CD1c-positive myeloid dendritic cell (primary cell): Measurements from ENCODE around the gene WFS1.

Experiments
- DNase-seq: peaks from one replicate; pipeline ENCODE4 v3.0.0-alpha.2; 2016; ENCODE audit errors: extremely low spot score

The WFS1 gene

DNA sequence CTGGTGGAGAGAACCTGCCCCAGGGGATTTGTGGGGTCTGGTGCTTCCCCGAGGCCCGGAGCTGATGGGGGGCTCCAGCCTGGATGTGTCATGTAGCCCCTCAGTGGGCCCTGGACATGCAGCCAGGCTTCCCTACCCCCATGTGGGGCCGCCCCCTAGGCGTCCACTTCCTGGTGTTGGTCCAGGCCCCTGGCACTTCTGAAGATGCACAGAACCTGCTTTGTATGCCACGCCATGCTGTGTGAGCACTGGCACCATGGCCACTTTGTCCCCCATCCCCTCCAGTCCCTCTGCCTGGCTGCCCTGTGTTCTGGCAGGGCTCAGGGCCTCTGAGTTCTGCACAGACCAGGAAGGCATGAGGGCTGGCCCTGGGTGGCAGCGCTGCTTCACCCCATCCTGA, 29.2 kb downstream of the WFS1 start:
- no peak for DNase-seq

DNA sequence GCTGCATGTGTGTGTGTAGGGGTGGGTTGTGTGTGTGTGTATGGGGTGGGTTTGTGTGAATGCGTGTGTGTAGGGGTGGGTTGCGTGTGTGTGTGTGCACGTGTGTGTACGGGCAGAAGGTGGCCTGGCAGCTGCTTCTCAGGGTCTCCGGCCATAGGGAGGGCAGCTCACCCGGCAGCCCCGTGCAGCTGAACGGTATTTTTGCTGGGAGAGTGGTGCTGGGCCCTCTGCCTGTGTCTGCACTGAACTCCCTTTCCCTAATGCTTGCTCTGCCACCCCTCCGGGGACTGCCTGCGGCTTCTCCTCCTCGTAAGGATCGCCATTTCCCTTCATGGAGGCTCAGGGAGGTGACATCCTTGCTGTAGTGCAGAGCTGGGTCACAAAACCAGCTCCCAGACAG, 30.2 kb downstream of the WFS1 start:
- no peak for DNase-seq

DNA sequence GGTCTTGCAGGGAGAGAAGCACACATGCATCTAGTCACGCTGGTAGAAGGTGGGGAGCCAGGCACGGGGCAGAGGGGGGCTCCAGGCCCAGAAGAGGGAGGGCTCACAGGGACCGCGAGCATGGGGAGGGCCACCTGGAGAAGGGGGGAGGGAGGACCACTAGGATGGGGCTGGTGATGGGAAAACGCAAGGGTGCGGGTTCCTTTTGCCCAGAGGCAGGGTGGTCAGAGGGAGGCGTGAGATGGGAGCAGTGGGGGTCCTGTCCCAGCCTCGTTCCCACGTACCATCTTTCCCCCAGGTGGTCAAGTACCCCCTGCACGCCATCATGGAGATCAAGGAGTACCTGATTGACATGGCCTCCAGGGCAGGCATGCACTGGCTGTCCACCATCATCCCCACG, 30.7 kb downstream of the WFS1 start:
- DNase-seq = no peak

DNA sequence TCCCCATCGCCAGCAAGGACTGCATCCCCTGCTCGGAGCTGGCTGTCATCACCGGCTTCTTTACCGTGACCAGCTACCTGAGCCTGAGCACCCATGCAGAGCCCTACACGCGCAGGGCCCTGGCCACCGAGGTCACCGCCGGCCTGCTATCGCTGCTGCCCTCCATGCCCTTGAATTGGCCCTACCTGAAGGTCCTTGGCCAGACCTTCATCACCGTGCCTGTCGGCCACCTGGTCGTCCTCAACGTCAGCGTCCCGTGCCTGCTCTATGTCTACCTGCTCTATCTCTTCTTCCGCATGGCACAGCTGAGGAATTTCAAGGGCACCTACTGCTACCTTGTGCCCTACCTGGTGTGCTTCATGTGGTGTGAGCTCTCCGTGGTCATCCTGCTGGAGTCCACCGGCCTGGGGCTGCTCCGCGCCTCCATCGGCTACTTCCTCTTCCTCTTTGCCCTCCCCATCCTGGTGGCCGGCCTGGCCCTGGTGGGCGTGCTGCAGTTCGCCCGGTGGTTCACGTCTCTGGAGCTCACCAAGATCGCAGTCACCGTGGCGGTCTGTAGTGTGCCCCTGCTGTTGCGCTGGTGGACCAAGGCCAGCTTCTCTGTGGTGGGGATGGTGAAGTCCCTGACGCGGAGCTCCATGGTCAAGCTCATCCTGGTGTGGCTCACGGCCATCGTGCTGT, 31.5 kb downstream of the WFS1 start:
- DNase-seq = no peak

DNA sequence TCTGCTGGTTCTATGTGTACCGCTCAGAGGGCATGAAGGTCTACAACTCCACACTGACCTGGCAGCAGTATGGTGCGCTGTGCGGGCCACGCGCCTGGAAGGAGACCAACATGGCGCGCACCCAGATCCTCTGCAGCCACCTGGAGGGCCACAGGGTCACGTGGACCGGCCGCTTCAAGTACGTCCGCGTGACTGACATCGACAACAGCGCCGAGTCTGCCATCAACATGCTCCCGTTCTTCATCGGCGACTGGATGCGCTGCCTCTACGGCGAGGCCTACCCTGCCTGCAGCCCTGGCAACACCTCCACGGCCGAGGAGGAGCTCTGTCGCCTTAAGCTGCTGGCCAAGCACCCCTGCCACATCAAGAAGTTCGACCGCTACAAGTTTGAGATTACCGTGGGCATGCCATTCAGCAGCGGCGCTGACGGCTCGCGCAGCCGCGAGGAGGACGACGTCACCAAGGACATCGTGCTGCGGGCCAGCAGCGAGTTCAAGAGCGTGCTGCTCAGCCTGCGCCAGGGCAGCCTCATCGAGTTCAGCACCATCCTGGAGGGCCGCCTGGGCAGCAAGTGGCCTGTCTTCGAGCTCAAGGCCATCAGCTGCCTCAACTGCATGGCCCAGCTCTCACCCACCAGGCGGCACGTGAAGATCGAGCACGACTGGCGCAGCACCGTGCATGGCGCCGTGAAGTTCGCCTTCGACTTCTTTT, 32.2 kb downstream of the WFS1 start:
- no peak for DNase-seq

DNA sequence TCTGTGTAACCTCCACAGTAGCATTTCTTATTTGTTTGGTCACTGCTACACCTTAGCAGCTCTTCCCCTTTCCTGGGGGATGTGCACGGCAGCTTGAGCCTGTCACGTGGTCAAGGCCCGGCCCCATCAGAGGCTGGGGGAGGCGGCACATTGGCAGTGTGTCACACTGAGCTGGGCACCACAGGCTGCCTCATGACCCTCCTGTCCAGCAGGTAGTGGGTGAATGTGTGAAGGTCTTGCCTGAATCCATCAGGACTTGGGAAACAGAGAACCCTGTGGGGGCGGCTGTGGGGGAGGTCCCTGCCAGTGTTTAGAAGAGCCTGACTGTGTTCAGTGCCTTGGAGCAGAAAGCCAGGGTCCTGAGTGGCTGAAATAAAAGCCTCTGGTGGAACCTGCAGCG, 33.2 kb downstream of the WFS1 start:
- no peak for DNase-seq

DNA sequence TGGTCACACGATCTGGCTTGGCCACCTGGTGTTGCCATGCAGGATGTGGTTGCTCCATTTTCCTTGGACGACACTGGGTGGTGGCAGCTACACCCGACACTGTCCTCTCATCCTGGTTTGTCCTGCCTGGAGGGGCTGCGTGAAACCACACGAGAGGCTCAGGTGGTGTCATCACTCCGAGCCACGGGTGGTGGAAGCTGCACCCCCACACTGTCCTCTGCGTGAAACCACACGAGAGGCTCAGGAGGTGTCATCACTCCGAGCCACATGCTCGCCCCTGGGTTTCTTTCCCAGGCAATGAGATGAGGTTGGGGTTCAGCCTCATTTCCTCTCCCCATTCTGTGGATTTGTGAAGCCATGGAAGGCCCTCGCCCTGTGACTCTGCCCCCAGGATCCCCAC, 34.3 kb downstream of the WFS1 start:
- no peak for DNase-seq

DNA sequence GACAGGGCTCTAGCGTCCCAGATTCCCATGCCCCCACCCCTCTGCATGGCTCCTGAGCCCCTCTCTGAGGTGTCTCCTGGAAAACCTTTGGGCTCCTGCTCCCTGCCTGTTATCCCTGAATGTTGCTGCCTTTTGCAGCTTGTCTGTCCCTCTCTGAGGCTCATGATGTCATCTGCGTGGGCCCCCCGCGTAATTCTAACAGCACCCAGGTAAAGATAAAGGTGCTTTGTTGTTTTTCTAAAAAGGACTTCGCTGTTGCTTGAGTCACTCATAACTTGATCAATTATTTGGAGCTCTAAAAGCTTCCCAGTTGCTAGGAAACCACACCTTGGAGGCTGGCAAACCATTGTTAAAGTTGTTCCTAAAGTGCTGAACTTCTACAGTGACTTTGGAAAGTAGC, 36.6 kb downstream of the WFS1 start:
- DNase-seq = no peak

DNA sequence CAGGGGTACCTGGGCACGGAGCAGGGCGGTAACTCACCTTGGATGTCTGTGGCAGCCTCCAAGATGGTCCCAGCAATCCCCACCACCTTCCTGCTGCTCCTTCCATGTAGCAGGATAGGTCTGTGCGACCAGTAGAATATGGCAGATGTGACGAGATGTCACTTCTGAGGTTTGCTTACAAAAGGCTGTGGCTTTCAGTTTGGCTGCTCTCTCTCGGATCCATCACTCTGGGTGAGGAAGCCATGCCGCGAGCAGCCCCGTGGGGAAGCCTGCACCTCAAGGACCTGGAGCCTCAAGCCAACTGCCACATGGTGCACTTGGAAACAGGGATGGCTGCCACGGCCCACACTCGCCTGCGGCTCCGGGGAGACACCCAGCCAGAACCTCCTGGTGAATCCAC, 37.6 kb downstream of the WFS1 start:
- DNase-seq = no peak

DNA sequence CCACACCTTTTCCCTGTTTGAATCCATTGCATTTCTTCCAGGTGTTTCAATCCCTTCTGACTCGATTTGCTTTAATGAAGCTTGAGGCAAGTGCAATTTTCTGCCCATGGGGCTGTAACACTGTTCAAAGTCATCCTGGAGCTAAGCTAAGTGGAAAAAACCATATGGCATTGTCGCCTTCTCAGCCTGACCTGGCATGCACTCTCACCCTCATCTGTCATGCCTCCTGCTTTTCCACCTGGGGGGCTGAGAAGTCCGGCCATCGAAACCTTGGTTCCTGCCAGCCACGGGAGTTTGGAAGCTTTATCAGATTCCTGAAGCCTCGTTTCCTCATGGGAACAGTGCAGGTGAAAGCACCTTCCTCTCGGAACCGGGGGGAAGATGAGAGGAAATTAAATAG, 38.2 kb downstream of the WFS1 start:
- DNase-seq = no peak

DNA sequence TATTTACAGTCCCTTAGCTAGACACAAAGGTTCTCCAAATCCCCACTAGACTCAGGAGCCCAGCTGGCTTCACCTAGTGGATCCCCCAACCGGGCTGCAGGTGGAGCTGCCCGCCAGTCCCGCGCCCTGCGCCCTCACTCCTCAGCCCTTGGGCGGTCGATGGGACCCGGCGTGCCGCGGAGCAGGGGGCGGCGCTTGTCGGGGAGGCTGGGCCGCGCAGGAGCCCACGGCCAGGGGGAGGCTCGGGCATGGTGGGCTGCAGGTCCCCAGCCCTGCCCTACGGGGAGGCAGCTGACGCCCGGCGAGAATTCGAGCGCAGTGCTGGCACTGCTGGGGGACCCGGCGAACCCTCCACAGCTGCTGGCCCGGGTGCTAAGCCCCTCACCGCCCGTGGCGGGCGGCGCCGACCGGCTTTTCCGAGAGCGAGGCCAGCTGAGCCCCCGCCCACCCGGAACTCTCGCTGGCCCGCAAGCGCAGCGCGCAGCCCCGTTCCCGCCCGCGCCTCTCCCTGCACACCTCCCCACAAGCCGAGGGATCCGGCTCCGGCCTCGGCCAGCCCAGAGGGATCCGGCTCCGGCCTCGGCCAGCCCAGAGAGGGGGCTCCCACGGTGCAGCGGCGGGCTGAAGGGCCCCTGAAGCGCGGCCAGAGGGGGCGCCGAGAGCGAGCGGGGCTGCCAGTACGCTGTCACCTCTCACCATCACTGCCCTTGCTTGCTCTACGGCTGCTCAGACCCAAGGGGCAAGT, 39.4 kb downstream of the WFS1 start:
- DNase-seq = no peak

DNA sequence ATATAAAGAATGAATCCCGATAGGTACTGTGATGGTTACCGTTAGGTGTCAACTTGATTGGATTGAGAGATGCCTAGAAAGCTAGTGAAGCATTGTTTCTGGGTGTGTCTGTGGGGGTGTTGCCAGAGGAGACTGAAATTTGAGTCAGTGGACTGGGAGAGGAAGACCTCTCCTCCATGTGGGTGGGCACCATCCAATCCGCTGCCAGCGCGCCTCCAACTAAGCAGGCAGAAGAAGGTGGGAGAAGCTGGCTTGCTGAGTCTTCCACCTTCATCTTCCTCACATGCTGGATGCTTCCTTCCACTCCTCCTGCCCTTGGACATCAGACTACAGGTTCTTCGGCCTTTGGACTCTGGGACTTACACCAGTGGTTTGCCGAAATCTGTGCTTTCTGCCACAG, 40.1 kb downstream of the WFS1 start:
- DNase-seq = no peak

DNA sequence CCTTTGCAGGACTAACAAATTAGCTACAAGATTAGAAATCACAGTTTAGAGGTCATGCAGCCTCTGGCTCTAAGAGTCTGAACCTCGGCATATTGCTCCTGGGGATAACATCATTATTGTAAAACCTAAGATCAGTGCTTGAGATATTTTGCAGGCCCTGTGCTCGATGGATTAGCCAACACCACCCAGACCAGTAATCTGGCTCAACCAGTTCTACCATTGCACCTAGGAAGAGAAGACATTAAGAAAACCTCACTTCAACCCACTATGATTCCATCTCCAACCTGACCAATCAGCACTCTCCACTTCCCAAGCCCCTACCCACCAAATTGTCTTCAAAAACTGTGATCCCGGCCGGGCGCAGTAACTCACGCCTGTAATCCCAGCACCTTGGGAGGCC, 43.6 kb downstream of the WFS1 start:
- no peak for DNase-seq

DNA sequence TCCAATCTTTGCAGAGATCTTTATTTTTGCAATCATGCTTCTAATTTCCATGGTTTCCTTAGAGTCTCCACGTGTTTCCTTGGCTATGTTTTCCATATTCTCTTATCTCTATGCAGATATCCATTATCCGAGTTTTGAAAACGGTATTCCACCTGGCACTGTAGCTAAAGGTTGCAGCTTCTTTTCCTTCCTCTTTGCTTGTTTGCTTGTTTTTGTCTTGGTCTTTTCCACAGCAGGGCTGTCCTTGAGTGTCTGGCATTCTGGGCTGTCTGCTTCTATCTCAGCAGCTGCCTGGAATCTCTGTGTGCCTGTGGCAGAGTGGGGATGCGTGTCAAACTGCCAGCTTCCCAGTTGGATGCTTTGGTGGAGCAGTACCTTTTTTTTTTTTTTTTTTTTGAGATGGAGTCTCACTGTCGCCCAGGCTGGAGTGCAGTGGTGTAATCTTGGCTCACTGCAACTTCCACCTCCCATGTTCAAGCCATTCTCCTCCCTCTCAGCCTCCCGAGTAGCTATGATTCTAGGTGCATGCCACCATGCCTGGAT, 46.9 kb downstream of the WFS1 start:
- DNase-seq = no peak

DNA sequence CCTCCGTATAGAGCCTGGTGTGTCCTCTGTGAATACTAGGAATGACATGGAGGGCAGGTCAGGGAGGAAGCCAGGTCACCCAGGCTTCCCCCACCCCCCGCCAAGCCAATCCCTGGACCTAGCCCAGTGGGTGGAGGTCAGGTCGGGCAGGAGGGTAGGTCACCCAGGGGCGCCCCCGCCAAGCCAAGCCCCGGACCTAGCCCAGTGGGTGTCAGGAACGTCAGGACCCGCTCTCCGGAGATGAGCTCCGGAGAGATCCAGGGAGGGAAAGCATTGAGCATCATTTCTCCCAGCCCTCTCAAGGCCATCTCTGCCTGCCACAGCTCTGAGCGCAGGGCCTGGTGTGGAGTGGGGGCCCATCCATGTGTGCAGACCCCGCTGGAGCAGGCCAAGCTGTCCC, 48.6 kb downstream of the WFS1 start:
- no peak for DNase-seq

DNA sequence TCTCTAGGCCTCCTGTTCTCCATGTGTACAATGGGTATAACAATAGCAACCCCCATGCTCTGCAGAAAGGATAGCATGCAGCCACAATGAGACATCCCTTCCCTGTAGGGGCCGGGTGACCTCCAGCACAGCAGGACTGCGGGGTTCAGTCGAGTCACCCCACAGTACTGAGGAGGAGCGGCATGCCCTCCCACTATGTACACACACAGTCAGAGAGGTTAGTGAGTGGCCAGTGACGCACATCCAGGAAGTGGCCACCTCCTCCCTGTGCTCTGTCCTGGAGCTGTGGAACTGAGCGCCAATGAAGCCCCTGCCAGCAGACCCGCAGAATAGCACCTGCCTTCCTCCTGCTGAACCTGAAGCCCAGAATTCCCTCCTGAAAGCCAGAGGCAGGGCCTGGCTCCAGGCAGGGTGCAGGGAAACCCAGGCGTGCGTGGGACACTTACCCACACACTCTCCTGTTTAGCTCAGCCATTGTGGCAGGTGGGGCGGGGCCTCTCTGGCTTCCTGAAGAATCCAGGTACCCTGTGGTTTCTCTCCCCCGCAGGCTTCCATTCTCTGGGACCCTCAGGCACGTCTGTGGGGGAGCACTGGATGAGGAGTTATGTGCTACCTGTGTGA, 50.0 kb downstream of the WFS1 start:
- no peak for DNase-seq

DNA sequence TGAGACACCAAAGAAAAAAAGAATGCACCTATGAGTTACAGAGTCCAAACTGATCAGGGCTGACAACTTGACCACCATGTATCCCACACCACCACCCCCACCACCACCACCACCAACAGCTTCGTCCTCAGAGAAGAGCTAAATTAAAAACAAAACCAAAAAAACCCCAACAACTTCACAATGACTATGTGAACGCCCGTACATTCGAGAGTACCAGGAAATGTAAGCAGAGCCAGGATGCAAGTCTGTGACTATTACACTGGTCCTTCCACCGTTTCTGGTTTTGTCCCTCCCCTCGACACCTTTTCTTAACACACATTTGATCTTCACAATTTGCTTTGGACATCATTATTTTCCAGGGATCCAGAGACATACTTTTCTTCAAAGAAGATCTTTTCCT, 51.0 kb downstream of the WFS1 start:
- DNase-seq = no peak

DNA sequence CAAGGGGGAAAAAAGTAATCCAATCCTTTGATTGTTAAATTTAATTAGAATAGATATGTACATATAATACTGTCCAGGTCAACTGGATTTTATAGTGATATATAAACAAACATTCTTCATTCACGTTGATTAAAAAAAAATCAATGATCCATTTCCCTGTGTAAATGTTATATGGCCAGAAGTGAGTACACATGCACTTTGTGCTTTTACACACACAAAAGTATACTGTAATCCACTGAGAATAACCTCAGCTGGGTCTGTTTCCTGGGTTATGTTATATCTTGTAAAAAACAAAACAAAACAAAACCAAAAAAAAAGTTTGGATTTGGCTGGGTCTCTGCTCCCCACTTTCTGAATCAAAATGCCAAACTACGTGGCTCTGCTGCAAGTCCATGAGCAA, 51.7 kb downstream of the WFS1 start:
- no peak for DNase-seq

DNA sequence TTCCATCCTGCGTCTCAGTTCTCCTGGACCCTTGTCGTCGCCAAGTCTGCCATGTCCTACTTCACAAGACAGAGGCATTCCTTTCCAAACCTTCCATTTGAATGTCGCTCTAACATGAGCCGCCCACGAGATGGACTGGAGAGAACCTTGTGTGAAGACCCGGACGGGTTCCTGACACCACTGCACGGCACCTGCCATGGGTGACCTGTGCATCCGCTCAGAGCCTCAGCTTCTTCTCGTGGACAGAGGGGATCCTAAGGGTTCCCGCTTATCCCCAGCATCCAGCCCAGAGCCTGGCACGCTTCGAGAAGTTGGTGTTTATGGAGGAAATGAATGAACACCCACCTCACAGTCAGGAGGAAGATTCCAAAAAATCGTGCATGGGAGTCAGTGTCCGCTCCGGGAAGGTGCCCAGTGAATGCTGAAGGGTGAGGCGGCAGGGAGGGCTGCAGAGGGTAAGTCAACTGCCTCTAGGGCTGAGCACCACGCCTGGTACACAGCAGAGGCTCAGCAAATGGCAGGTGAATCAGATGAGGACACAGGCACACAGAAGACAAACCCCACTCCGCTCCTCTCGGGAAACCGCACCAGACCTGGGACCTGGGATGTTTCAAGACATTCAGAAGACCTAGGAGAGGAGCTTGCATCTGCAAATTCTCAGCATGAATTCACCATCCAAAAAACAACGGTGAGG, 52.6 kb downstream of the WFS1 start:
- no peak for DNase-seq

DNA sequence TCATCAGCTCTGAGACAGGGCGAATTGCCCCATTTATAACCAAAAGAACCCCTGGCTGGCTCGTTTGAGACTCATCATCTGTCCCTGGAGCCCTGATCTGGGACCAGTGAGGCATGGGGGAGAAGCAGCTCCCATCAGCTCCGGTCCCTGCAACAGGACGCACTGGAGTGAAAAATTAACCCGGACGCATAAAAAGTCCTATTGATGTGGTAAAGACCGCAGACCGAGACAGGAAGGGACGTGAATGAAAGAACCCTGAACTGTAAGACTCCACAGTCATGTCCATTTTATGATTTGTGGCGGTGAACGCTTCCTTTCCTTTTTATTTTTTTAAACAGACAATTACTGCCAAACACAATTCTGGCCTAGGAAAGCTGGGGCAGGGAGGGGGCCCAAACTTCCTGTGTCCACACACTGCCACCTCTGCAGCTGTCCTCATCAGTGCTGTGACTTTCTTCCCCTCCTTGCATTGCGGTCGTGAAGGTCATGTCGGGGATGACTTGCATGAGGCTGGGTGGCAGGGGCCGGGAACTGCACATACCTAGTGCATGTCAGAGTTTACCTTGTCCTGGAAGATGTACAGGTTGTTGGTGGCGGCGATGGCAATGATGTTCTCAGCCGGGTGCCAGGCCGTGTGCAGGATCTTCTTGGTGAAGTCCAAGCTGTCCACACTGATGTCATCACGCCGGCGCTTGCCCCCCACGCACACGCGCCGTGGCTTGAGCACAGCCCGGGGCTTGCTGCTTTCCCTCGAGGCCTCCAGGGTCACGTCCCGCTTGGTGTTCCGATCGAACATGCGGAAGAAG, 53.3 kb downstream of the WFS1 start:
- no peak for DNase-seq

DNA sequence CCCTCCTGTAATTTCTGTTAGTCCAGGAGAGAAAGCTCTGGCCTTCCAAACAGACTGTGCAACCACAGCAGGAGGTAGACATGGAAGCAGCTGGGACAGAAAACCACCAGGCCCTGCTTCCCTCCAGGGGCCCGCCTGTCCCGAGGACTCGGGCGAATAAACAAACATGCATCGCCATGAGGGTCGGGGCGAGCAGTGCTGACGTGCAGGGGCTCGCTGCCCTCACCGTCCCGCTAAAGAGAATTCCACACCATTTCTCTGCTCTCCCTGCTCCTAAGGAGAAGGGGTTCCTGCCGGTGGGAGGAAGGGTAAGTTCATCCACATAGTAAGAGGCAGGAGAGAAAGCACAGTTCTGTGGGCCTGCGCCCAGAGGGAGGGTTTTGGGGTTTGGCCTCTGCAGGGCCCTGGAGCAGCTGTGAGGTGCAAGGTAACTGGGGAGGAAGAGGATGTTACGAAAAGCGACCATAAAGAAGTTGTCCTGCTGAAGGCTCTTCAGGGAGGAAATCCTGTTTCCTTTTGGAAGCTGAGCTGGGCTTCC, 54.9 kb downstream of the WFS1 start:
- no peak for DNase-seq
